B cell (primary cell): ENCODE results near the gene TP63.

ENCODE experiments used
- EZH2 ChIP-seq: IDR thresholded peaks from 2 replicates; pipeline ENCODE4 v1.6.1; 2012; ENCODE audit warnings: borderline replicate concordance, low read depth, mild to moderate bottlenecking, moderate library complexity, low read length; ENCODE audit not compliant: insufficient read depth, poor library complexity, severe bottlenecking
- TF ChIP-seq, protein P1 (sequence below): fragments of 200-600 bp; IDR thresholded peaks from one replicate; pipeline ENCODE4 v1.8.0; 2022; ENCODE audit warnings: antibody characterized with exemption, mild to moderate bottlenecking

DNA sequence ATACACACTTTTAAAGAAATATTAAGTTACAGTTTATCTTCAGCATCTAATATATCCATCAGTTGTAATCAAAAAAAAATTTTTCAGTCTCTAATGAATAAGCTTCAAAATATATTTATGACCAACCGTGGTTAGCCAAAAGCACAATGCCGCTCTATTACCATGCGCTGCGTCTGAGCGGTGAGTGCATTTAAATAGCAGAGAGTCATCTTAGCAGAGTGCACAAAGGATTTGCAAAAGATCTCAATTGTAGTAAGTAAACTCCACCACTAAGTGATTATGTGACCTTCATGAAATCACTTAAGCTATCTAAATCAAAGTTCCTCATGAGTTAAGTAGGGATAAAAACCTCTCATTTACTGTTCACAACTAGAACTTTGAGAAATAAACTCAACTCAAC, 4.9 kb downstream of the TP63 start:
- TF ChIP-seq, protein P1, sequence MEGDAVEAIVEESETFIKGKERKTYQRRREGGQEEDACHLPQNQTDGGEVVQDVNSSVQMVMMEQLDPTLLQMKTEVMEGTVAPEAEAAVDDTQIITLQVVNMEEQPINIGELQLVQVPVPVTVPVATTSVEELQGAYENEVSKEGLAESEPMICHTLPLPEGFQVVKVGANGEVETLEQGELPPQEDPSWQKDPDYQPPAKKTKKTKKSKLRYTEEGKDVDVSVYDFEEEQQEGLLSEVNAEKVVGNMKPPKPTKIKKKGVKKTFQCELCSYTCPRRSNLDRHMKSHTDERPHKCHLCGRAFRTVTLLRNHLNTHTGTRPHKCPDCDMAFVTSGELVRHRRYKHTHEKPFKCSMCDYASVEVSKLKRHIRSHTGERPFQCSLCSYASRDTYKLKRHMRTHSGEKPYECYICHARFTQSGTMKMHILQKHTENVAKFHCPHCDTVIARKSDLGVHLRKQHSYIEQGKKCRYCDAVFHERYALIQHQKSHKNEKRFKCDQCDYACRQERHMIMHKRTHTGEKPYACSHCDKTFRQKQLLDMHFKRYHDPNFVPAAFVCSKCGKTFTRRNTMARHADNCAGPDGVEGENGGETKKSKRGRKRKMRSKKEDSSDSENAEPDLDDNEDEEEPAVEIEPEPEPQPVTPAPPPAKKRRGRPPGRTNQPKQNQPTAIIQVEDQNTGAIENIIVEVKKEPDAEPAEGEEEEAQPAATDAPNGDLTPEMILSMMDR, result no peak
- TF ChIP-seq EZH2, result no peak
